22Rv1 (cell line): Measurements from ENCODE around the gene LRRC25.

Experiments
- CTCF ChIP-seq: fragments of 450-650 bp; IDR thresholded peaks from 2 replicates; pipeline ENCODE4 v1.5.1; 2017; ENCODE audit warnings: mild to moderate bottlenecking
- ZFX ChIP-seq: fragments of 450-650 bp; IDR thresholded peaks from 2 replicates; pipeline ENCODE4 v1.6.1; 2017; ENCODE audit warnings: antibody characterized with exemption, borderline replicate concordance

DNA sequence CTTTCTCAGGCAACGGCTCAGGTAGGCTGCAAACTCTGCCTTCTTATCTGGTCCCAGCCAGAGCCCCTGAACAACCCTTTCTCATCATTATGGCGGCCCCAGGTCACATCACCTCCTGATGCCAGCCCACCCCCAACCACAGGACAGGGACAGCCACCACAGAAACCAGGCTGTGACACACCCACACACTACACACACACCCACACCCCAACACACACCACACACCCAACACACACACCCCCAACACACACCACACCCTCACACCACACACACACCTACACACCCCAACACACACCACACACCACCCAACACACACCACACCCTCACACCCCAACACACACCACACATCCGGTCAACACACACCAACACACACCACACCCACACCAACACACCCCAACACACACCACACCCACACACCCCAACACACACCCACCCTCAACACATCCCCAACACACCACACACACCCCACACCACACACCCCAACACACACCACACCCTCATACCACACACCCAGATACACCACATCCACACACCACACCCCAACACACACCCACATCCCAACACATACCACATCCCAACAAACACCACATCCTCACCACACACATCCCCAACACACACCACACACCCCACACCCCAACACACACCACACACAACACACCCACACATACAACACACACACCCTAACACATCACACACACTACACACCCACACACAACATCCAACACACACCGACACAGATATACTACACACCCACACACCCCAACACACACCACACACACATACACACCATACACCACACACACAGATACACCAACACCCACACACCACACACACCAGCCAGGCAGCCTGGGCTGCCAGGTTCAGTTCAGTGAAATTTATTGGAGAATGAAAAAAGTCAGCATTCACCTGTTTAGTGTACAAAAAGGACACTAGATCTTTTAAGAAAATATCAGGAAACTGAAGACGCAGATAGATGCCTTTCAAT is 44.7 kb upstream of the LRRC25 start:
- TF ChIP-seq ZFX (no peak), CTCF (no peak)
